GM13977 (cell line): ENCODE results near the gene CNOT6.
"Not testable (repeated sequence)": the region's sequence is repeated elsewhere in the genome, so short reads cannot be mapped to it uniquely, and the experiment has no call there.

Source experiments
- DNase-seq: peaks from one replicate; pipeline ENCODE4 v3.0.0; 2012; ENCODE audit warnings: low spot score
- in situ Hi-C: fragments of 300-500 bp; cut with MboI; formaldehyde crosslinking; loops from one replicate; pipeline ENCODE4 v1.12.0; 2022; ENCODE audit warnings: low sequenced_read_pairs, low pct_unique_long_range_greater_than_20kb, mixed read lengths, inconsistent platforms; ENCODE audit not compliant: unreplicated experiment
- TF ChIP-seq, protein P1 (sequence below): IDR thresholded peaks from 2 replicates; pipeline ENCODE4 v1.5.1; 2012; ENCODE audit warnings: mild to moderate bottlenecking, control low read depth; ENCODE audit not compliant: insufficient read depth; ENCODE audit errors: extremely low read depth, missing control alignments

The CNOT6 gene

DNA sequence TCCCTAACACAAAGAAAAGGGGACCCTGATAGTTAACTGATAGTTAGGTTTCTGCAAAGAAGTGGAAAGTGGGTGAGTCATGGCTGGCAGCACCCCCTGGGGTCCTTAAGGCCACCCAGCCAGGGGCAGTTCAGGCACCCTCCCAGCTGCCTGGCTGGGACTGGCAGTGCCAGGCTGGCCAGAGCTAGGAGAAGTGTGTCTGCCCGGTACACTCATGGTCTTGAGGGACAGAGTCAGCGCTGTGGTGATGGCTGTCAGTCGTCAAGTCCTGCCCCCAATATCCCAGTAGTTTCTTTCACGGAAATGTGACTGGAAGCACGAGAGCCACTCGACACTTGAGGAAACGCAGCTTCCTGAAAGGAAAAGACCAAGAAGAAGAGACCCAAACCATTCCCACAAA is 22.3 kb upstream of the CNOT6 start:
- no peak for DNase-seq
- in situ Hi-C loops, result no loop called here
- TF ChIP-seq, protein P1, sequence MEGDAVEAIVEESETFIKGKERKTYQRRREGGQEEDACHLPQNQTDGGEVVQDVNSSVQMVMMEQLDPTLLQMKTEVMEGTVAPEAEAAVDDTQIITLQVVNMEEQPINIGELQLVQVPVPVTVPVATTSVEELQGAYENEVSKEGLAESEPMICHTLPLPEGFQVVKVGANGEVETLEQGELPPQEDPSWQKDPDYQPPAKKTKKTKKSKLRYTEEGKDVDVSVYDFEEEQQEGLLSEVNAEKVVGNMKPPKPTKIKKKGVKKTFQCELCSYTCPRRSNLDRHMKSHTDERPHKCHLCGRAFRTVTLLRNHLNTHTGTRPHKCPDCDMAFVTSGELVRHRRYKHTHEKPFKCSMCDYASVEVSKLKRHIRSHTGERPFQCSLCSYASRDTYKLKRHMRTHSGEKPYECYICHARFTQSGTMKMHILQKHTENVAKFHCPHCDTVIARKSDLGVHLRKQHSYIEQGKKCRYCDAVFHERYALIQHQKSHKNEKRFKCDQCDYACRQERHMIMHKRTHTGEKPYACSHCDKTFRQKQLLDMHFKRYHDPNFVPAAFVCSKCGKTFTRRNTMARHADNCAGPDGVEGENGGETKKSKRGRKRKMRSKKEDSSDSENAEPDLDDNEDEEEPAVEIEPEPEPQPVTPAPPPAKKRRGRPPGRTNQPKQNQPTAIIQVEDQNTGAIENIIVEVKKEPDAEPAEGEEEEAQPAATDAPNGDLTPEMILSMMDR, result no peak

DNA sequence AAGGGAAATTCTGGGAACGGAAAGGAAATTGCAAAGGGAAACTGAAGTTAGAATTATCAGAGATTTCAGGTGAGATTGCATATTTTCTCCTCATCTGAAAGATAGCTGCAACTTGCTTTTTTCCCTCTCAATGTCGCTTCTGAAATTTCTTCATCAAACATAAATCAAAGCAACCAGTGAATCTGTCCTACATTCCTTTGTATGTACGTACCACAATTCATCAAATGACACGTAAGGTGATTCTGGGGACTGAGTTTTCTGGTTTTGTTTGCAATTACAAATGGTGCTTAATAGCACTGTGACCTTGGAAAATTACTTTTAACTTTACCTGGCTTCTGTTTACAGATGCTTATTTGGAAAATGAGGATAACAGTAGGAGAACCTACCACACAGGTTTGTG is 21.9 kb upstream of the CNOT6 start:
- in situ Hi-C loops, result no loop called here
- TF ChIP-seq, protein P1, result no peak
- DNase-seq, result no peak

DNA sequence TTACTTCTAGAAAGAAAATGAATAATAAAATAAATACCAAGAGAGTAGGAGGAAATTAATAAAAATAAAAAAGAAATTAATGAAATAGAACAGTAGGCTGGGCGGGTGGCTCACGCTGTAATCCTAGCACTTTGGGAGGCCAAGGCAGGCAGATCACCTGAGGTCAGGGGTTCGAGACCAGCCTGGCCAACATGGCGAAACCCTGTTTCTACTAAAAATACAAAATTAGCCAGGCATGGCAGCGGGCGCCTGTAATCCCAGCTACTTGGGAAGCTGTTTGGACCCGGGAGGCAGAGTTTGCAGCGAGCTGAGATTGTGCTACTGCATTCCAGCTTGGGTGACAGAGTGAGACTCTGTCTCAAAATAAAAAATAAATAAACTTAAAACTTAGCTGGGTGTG is 20.8 kb upstream of the CNOT6 start:
- DNase-seq, in situ Hi-C loops: not testable (repeated sequence)

DNA sequence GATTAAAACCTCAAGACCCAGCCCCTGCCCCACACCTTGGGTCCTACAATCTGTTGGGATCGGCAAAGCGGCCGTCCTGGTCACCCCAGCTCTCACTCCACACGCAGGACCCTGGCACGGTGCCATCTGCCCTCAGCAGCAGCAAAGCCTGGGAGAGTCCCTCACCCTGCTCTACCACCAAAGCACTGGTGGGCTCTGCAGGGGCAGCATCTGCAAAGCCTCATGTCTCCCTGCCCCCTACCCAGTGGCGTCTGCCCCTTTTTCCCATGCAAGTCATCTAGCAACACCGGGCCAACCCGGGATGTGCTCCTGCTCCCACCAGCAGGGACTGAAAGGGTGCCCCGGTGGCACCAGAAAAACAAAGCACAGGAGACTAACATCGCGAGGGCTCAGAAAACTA is 19.6 kb upstream of the CNOT6 start:
- no peak for DNase-seq
- TF ChIP-seq, protein P1, result no peak
- in situ Hi-C loops, result no loop called here

DNA sequence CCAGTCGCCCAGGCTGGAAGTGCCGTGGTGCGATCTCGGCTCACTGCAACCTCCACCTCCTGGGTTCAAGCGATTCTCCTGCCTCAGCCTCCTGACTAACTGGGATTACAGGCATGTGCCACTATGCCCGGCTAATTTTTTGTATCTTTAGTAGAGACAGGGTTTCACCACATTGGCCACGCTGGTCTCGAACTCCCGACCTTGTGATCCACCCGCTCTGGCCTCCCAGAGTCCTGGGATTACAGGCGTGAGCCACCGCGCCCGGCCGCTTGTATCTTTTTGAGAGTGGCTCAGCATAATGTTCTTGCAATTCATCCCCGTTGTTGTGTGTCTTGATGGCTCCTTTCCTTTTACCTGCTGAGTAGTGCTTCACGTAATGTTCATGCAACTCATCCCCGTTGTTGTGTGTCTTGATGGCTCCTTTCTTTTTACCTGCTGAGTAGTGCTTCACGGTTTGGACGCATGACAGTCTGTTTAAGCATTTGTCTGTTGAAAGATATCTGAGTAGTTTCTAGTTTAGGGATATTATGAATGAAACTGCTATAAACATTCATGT is 18.1 kb upstream of the CNOT6 start:
- in situ Hi-C loops, DNase-seq: not testable (repeated sequence)

DNA sequence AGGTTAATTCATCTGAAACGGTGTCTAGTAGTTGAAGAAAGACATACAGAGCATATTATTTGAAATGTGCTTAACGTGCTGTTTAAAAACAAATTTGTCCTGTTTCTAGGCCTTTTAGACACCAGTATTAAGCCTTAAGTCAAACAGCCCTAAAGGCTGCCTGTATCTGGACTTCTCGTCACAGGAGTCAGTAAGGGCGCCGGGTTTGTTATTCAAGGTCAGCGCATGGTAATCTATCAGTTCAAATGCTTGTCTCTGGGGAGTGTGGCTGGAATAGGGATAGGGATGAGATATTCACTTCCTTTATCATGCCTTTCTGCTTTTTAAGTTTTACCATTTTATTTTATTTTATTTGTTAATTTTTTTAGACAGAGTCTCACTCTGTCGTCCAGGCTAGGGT is 9.4 kb upstream of the CNOT6 start:
- TF ChIP-seq, protein P1, result no peak
- in situ Hi-C loops, result no loop called here
- DNase-seq, result no peak

DNA sequence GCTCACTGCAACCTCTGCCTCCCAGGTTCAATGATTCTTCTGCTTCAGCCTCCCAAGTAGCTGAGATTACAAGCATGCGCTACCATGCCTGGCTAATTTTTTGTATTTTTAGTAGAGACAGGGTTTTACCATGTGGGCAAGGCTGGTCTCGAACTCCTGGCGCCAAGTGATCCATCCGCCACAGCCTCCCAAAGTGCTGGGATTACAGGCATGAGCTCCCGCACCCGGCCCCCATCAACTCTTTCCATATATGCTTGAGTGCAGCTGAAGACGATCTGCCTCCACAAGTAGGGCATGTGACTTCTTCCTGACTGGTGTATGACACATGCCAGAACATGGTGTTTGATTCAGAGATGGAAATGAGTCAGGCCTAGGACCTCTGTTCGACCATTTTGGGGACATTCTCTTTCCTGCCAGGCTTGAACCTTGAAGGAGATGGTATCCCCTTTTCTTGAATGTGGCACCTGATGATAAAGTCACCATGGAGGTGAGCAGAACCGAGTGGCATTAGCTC is 7.5 kb upstream of the CNOT6 start:
- in situ Hi-C loops, result no loop called here
- DNase-seq, result no peak
- TF ChIP-seq, protein P1, result no peak

DNA sequence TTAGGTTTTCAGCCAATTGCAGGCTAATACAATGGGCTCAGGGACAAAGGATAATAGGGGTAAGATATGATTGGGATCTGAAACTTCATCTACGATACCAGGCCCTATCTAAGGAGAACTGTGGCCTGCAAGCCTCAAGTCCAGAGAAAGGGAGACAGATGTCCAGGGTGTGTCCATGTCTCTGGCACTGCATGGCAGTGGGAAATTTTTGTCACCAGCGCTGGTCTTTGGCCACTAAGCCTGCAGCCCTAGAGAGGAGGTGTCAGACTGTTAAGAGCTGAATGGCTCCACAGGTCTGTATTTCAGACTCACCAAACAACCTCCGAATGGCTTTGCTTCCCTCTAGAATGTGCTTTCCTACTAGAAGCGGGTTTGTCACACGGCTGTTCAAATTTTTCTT is 6.6 kb upstream of the CNOT6 start:
- TF ChIP-seq, protein P1, result no peak
- DNase-seq, result no peak
- in situ Hi-C loops, result no loop called here
